Neutrophil (primary cell): ENCODE results near the gene FOXP4.

ENCODE experiments used
- H3K27ac ChIP-seq: fragments of 200-600 bp; sonication (generic); 2 replicates; pipeline ENCODE4 v1.5.1; 2016; ENCODE audit warnings: mild to moderate bottlenecking, moderate library complexity
- H3K27me3 ChIP-seq: fragments of 200-600 bp; sonication (generic); 2 replicates; pipeline ENCODE4 v1.6.0; 2016; ENCODE audit warnings: mild to moderate bottlenecking
- H3K36me3 ChIP-seq: fragments of 200-600 bp; sonication (generic); 2 replicates; pipeline ENCODE4 v1.5.1; 2017
- H3K4me1 ChIP-seq, 2 experiments: fragments of 200-600 bp in 1 of 2; sonication (generic) in 1 of 2; 1 replicate in 1 of 2; 2 replicates in 1 of 2; pipeline versions ENCODE4 v1.5.1 to v1.6.1; 2013 to 2016; ENCODE audit warnings: low read depth in 1 of 2, low read length in 1 of 2, mild to moderate bottlenecking in 1 of 2, moderate library complexity in 1 of 2; ENCODE audit not compliant: control insufficient read depth in 1 of 2, insufficient read depth in 1 of 2
- H3K4me3 ChIP-seq, 2 experiments: fragments of 200-600 bp in 1 of 2; sonication (generic) in 1 of 2; 1 replicate in 1 of 2; 2 replicates in 1 of 2; pipeline ENCODE4 v1.5.1; 2013 to 2016; ENCODE audit warnings: low read depth in 1 of 2, low read length in 1 of 2, mild to moderate bottlenecking in 1 of 2, moderate library complexity in 1 of 2
- H3K9me3 ChIP-seq: fragments of 200-600 bp; sonication (generic); 2 replicates; pipeline ENCODE4 v1.5.1; 2016
- TF ChIP-seq, protein P1 (sequence below): fragments of 200-600 bp; sonication (generic); IDR thresholded peaks from 2 replicates; pipeline ENCODE4 v1.5.1; 2016; ENCODE audit warnings: antibody characterized with exemption

The FOXP4 gene

GRCh38 chr6:41625442-41625841 lies 79.3 kb downstream of the FOXP4 start:
- Histone ChIP-seq H3K36me3 (no peaks in the 10 kb centered on the region), H3K27me3 (no peaks in the 10 kb centered on the region), H3K27ac (no peak overlapping the region), H3K4me1 (no peaks in the 10 kb centered on the region), H3K9me3 (no peaks in the 10 kb centered on the region), H3K4me3 (no peak overlapping the region)
- TF ChIP-seq, protein P1, sequence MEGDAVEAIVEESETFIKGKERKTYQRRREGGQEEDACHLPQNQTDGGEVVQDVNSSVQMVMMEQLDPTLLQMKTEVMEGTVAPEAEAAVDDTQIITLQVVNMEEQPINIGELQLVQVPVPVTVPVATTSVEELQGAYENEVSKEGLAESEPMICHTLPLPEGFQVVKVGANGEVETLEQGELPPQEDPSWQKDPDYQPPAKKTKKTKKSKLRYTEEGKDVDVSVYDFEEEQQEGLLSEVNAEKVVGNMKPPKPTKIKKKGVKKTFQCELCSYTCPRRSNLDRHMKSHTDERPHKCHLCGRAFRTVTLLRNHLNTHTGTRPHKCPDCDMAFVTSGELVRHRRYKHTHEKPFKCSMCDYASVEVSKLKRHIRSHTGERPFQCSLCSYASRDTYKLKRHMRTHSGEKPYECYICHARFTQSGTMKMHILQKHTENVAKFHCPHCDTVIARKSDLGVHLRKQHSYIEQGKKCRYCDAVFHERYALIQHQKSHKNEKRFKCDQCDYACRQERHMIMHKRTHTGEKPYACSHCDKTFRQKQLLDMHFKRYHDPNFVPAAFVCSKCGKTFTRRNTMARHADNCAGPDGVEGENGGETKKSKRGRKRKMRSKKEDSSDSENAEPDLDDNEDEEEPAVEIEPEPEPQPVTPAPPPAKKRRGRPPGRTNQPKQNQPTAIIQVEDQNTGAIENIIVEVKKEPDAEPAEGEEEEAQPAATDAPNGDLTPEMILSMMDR: no peak

DNA sequence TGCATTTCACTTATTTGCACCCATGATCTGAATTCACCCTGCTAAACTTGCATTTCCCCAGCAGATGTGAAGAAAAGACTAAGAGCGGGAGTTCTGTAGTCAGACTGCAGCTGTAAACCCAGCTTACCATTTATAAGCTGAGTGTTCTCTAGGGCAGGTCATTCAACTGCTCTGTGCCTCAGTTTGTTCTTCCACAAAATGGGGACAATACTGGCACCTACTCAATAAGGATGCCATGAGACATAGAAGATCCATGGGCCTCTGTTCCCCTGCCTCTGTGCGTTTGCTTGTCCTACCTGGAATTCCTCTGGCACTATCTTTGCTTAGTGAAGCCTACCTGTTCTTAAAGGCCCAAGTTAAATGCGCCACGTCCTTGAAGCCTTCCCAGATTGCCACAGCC lies 79.8 kb downstream of the FOXP4 start:
- TF ChIP-seq, protein P1: no peak
- Histone ChIP-seq H3K9me3 (no peaks in the 10 kb centered on the region), H3K27ac (no peak overlapping the region), H3K4me3 (no peak overlapping the region), H3K4me1 (no peaks in the 10 kb centered on the region), H3K27me3 (no peaks in the 10 kb centered on the region), H3K36me3 (no peaks in the 10 kb centered on the region)

DNA sequence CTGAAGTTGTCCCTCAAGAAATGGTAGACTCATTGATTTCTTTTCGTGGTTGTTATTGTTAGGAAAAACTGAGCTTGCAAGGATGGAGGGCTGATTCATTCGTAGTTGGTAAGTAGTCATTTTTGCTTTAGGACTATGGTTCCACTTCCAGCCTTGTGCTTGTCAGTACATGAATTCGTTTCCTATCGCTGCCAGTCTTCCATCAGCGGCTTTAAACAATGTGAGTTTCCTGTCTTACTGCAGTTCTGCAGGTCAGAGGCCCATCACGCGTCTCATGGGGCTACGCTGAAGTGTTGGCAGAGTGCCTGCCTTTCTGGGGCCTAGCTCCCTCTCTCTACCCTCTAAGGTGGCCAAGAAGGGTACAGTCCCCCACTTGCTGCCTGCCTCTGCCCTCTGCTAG lies 80.7 kb downstream of the FOXP4 start:
- Histone ChIP-seq H3K27me3 (no peaks in the 10 kb centered on the region), H3K4me3 (no peak overlapping the region), H3K4me1 (no peaks in the 10 kb centered on the region), H3K9me3 (no peaks in the 10 kb centered on the region), H3K27ac (no peak overlapping the region), H3K36me3 (no peaks in the 10 kb centered on the region)
- TF ChIP-seq, protein P1: no peak

DNA sequence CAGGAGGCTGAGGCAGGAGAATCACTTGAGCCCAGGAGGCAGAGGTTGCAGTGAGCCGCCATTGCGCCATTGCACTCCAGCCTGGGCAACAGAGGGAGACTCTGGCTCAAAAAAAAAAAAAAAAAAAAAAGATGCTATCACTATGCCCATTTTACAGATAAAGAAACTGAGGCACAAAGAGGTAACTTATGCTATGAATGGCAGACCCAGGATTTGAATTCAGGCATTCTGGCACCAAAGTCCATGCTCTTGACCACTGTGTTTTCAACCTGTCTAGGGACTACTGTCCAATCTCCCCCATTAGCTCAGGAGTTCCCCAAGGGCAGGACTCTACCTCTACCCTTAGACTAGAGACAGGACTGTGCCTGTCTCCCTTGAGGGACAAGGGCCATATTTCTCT lies 82.9 kb downstream of the FOXP4 start:
- Histone ChIP-seq H3K27ac (no peak overlapping the region), H3K27me3 (peaks cover 13% of the 10 kb centered on the region), H3K4me1 (no peaks in the 10 kb centered on the region), H3K9me3 (no peaks in the 10 kb centered on the region), H3K4me3 (no peak overlapping the region), H3K36me3 (no peaks in the 10 kb centered on the region)
- TF ChIP-seq, protein P1: no peak

- H3K27me3 ChIP-seq: peaks cover 19% of the 10 kb centered on the region
- H3K9me3 ChIP-seq: no peaks in the 10 kb centered on the region
- TF ChIP-seq, protein P1: no peak
- no peak overlapping the region for H3K4me3 ChIP-seq
- H3K4me1 ChIP-seq: no peaks in the 10 kb centered on the region
- H3K36me3 ChIP-seq: no peaks in the 10 kb centered on the region
- H3K27ac ChIP-seq: no peak overlapping the region
These were observed 83.9 kb downstream of the FOXP4 start for GRCh38 chr6:41630069-41630468.

DNA sequence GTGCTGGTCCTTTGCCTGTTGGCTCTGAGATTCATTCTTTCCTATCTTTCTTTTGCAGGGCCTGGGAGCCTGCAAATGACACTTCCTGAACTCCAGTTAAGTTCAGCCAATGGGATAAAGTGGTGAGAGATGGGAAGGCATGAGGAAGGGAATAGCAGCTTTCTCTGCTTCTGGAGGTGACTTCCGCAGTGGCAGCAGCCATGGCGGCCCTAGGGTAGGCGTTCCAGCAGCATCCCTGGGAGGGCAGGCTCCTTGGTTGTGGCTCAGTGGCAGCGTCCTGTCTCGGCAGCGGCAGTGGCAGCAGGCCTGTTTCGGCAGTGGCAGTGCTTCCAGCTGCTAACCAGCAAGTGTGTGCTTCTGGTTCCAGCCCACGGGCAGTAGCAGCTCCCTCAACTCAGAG lies 84.8 kb downstream of the FOXP4 start:
- Histone ChIP-seq H3K36me3 (no peaks in the 10 kb centered on the region), H3K27ac (no peak overlapping the region), H3K27me3 (peaks cover 28% of the 10 kb centered on the region), H3K4me1 (no peaks in the 10 kb centered on the region), H3K4me3 (no peak overlapping the region), H3K9me3 (no peaks in the 10 kb centered on the region)
- TF ChIP-seq, protein P1: no peak
